Body of pancreas (tissue), 4 donors: Measurements from ENCODE around the gene TP53I13.
A peak's percentile ranks its signal among the peaks of the same experiment; 100 is the strongest.

Experiments
- POLR2A ChIP-seq, 3 donors: fragments of 450-650 bp; IDR thresholded peaks; one replicate each; pipeline ENCODE4 v1.6.1; 2016; ENCODE audit warnings: antibody characterized with exemption in 3 of 3, mild to moderate bottlenecking in 2 of 3
- TF ChIP-seq, protein P1 (sequence below), 7 experiments: fragments of 450-650 bp in 4 of 7; fragments of 200-600 bp in 3 of 7; sonication (generic) in 3 of 7; IDR thresholded peaks; one replicate each; pipeline ENCODE4 v1.5.1; 2016 to 2019; ENCODE audit warnings: antibody characterized with exemption in 7 of 7

DNA sequence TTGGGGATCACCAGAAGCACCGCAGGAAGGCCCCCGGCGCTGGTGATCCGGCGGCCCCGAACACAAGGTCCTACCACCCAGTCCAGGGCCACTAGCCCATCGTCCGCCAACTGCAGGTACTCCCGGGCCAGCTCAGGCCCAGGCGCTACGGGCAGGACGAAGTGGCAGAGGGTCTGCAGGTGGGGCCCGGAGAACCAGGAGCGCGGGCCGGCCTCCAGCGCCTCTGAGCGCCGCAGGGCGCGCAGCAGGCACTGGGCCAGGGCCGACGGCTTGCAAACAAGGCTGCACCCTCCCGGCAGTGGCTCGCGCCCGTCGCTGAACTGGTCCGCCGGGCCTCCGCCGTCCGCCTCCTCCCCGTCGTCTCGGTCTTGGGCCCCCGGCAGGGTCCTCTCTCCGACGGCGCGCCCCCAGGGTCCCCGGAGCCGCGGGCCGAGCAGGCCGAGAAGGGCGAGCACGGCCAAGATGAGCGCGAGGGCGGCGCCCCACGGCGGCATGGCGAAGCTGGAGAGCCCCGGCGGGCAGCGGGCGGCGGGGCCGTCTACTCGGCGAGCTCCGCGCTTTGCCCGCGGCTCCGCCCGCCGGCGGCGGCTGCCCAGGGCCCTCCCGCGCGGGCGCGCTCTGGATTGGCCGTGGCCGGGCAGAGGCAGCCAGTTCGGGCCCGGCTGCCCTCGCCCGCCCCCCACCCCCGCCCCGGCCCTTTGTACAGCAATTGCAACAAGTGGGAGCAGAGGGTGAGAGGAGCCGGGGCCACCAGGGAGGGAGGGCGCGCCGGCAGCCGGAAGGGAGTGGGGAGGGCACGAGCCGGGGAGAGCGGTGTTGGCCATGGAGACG, 1.8 kb upstream of the TP53I13 start, which contains the start of gene ABHD15:
- TF ChIP-seq, protein P1, sequence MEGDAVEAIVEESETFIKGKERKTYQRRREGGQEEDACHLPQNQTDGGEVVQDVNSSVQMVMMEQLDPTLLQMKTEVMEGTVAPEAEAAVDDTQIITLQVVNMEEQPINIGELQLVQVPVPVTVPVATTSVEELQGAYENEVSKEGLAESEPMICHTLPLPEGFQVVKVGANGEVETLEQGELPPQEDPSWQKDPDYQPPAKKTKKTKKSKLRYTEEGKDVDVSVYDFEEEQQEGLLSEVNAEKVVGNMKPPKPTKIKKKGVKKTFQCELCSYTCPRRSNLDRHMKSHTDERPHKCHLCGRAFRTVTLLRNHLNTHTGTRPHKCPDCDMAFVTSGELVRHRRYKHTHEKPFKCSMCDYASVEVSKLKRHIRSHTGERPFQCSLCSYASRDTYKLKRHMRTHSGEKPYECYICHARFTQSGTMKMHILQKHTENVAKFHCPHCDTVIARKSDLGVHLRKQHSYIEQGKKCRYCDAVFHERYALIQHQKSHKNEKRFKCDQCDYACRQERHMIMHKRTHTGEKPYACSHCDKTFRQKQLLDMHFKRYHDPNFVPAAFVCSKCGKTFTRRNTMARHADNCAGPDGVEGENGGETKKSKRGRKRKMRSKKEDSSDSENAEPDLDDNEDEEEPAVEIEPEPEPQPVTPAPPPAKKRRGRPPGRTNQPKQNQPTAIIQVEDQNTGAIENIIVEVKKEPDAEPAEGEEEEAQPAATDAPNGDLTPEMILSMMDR (IDR thresholded peaks at IDR 0.05): peak in 3 of 7 experiments; percentile 9 to 30 (median 18)
- peak; percentile 53 to 82 (median 70) for TF ChIP-seq POLR2A (IDR thresholded peaks at IDR 0.05)
